Measurements from ENCODE around the gene GCSAML.

The GCSAML gene

GRCh38 chr1:247531937-247532336, 17.0 kb upstream of the GCSAML start:
- POLR2A ChIA-PET = no interaction called here

GRCh38 chr1:247535402-247535801, 13.5 kb upstream of the GCSAML start:
- no peak for TF ChIP-seq ZNF701 (tag by site-specific recombination; IDR thresholded peaks at IDR 0.05)
- POLR2A ChIA-PET = no interaction called here
- H3K36me3 ChIP-seq (ENCODE audit: control insufficient read depth in 2 of 2, insufficient read depth in 1 of 2, low read length in 2 of 2) = no peaks in the 10 kb centered on the region
- CTCF ChIA-PET = no interaction called here
- no peak overlapping the region for H3K27ac ChIP-seq (ENCODE audit: extremely low read depth, low read depth, low read length)
- H3K9me3 ChIP-seq (ENCODE audit: control insufficient read depth, insufficient read depth, low read depth, low read length) = no peaks in the 10 kb centered on the region
- H3K4me1 ChIP-seq (ENCODE audit: control insufficient read depth, insufficient read depth, low read length) = no peaks in the 10 kb centered on the region
- H3K4me3 ChIP-seq (ENCODE audit: low read depth, low read length) = no peak overlapping the region

More at GRCh38 chr1:247531937-247532336, 17.0 kb upstream of the GCSAML start:
- no peaks in the 10 kb centered on the region for H3K4me1 ChIP-seq (ENCODE audit: control insufficient read depth, insufficient read depth, low read length)
- TF ChIP-seq ZNF777 (tag by site-specific recombination; IDR thresholded peaks at IDR 0.05; ENCODE audit: borderline replicate concordance) (no peak), ZNF654 (tag by site-specific recombination; IDR thresholded peaks at IDR 0.05; ENCODE audit: low read depth) (no peak), ZNF202 (tag by site-specific recombination; IDR thresholded peaks at IDR 0.05; ENCODE audit: borderline replicate concordance) (no peak), ZFP37 (tag by site-specific recombination; IDR thresholded peaks at IDR 0.05) (no peak), ZNF350 (tag by site-specific recombination; IDR thresholded peaks at IDR 0.05) (no peak), ZNF776 (tag by site-specific recombination; IDR thresholded peaks at IDR 0.05; ENCODE audit: borderline replicate concordance) (no peak), ZNF76 (tag by site-specific recombination; IDR thresholded peaks at IDR 0.05; ENCODE audit: borderline replicate concordance, low read depth) (no peak), ZNF146 (tag by site-specific recombination; IDR thresholded peaks at IDR 0.05) (no peak), ZNF639 (tag by site-specific recombination; IDR thresholded peaks at IDR 0.05) (no peak), ZXDB (tag by site-specific recombination; IDR thresholded peaks at IDR 0.05) (no peak), ZNF266 (tag by site-specific recombination; IDR thresholded peaks at IDR 0.05; ENCODE audit: low read depth) (no peak), WT1 (tag by site-specific recombination; IDR thresholded peaks at IDR 0.05) (no peak), KLF7 (tag by site-specific recombination; IDR thresholded peaks at IDR 0.05; ENCODE audit: borderline replicate concordance) (no peak), ZNF560 (tag by site-specific recombination; IDR thresholded peaks at IDR 0.05; ENCODE audit: borderline replicate concordance) (no peak)
- H3K9me3 ChIP-seq (ENCODE audit: control insufficient read depth, insufficient read depth, low read depth, low read length) = no peaks in the 10 kb centered on the region
- CTCF ChIA-PET = no interaction called here
- H3K36me3 ChIP-seq (ENCODE audit: control insufficient read depth in 2 of 2, insufficient read depth in 1 of 2, low read length in 2 of 2) = no peaks in the 10 kb centered on the region
- H3K27ac ChIP-seq (ENCODE audit: extremely low read depth, low read depth, low read length) = no peak overlapping the region
- H3K4me3 ChIP-seq (ENCODE audit: low read depth, low read length) = no peak overlapping the region

GRCh38 chr1:247536340-247536739, 12.6 kb upstream of the GCSAML start, which contains the start of gene OR2C3:
TSS of gene OR2C3 (minus strand) at chr1:247536440. CDS start at chr1:247532511, 3,929 bp downstream.
- Histone ChIP-seq H3K27ac (ENCODE audit: extremely low read depth, low read depth, low read length) (no peak within 1 kb of the TSS), H3K4me3 (ENCODE audit: low read depth, low read length) (no peak within 1 kb of the TSS), H3K4me1 (ENCODE audit: control insufficient read depth, insufficient read depth, low read length) (no peaks in the 10 kb centered on the region), H3K9me3 (ENCODE audit: control insufficient read depth, insufficient read depth, low read depth, low read length) (no peaks in the 10 kb centered on the region), H3K36me3 (ENCODE audit: control insufficient read depth in 2 of 2, insufficient read depth in 1 of 2, low read length in 2 of 2) (no peaks in the 10 kb centered on the region)
- POLR2A ChIA-PET = no interaction called here
- CTCF ChIA-PET = no interaction called here
- TF ChIP-seq SALL2 (tag by site-specific recombination; IDR thresholded peaks at IDR 0.05; ENCODE audit: borderline replicate concordance) (no peak), ZNF37A (tag by site-specific recombination; IDR thresholded peaks at IDR 0.05) (no peak), AEBP2 (tag by site-specific recombination; IDR thresholded peaks at IDR 0.05; ENCODE audit: borderline replicate concordance) (no peak), REST (tag by site-specific recombination; IDR thresholded peaks at IDR 0.05) (no peak), ZBTB17 (tag by site-specific recombination; IDR thresholded peaks at IDR 0.05) (no peak), ZBTB26 (tag by site-specific recombination; optimal IDR thresholded peaks at IDR 0.05) (no peak), GLIS1 (tag by site-specific recombination; IDR thresholded peaks at IDR 0.05) (no peak), SETDB1 (IDR thresholded peaks at IDR 0.05; ENCODE audit: insufficient read length, low read length) (no peak), ZNF155 (tag by site-specific recombination; IDR thresholded peaks at IDR 0.05) (no peak), ZNF530 (tag by site-specific recombination; IDR thresholded peaks at IDR 0.05; ENCODE audit: low read depth) (no peak), ZFHX2 (tag by site-specific recombination; conservative IDR thresholded peaks at IDR 0.05) (no peak), ZNF585B (tag by site-specific recombination; IDR thresholded peaks at IDR 0.05) (no peak)

Data from HEK293 (cell line).